Hepatocyte (in vitro differentiated cells): Measurements from ENCODE around the gene DAB2IP. TPM values are rescaled to one million over a fixed set of nuclear protein-coding genes. Genes with fewer than 3 reads are reported as not detected.

Experiments
- DNase-seq: peaks from one replicate; pipeline ENCODE4 v3.0.0-alpha.2; 2016; ENCODE audit warnings: low spot score
- H2AFZ ChIP-seq: fragments of 200-600 bp; sonication (generic); 2 replicates; pipeline ENCODE4 v1.6.0; 2016; ENCODE audit warnings: antibody characterized with exemption, mild to moderate bottlenecking
- H3K27ac ChIP-seq: fragments of 200-600 bp; sonication (generic); 2 replicates; pipeline ENCODE4 v1.5.1; 2016; ENCODE audit warnings: mild to moderate bottlenecking
- H3K27me3 ChIP-seq: fragments of 200-600 bp; sonication (generic); 2 replicates; pipeline ENCODE4 v1.6.1; 2016
- H3K36me3 ChIP-seq: fragments of 200-600 bp; sonication (generic); replicated peaks from 2 replicates; pipeline ENCODE4 v1.5.1; 2016; ENCODE audit warnings: low read depth; ENCODE audit not compliant: insufficient read depth
- H3K4me1 ChIP-seq: fragments of 200-600 bp; sonication (generic); 2 replicates; pipeline ENCODE4 v1.5.1; 2016; ENCODE audit warnings: mild to moderate bottlenecking, moderate library complexity; ENCODE audit not compliant: insufficient read depth
- H3K4me2 ChIP-seq: fragments of 200-600 bp; sonication (generic); 2 replicates; pipeline ENCODE4 v1.6.0; 2016
- H3K4me3 ChIP-seq: fragments of 200-600 bp; sonication (generic); 2 replicates; pipeline ENCODE4 v1.5.1; 2016; ENCODE audit warnings: mild to moderate bottlenecking
- H3K79me2 ChIP-seq: fragments of 200-600 bp; sonication (generic); 2 replicates; pipeline ENCODE4 v1.6.0; 2017; ENCODE audit warnings: mild to moderate bottlenecking
- H3K9me2 ChIP-seq: fragments of 200-600 bp; sonication (generic); replicated peaks from 2 replicates; pipeline ENCODE4 v1.6.0; 2017; ENCODE audit warnings: mild to moderate bottlenecking; ENCODE audit not compliant: insufficient read depth
- H3K9me3 ChIP-seq: fragments of 200-600 bp; sonication (generic); 2 replicates; pipeline ENCODE4 v1.5.1; 2016; ENCODE audit warnings: low read depth, mild to moderate bottlenecking
- H4K20me1 ChIP-seq: fragments of 200-600 bp; sonication (generic); 2 replicates; pipeline ENCODE4 v1.6.0; 2016; ENCODE audit warnings: mild to moderate bottlenecking; ENCODE audit not compliant: insufficient read depth, poor library complexity, severe bottlenecking
- EZH2 ChIP-seq: fragments of 200-600 bp; sonication (generic); IDR thresholded peaks from 2 replicates; pipeline ENCODE4 v1.6.1; 2016; ENCODE audit warnings: antibody characterized with exemption, mild to moderate bottlenecking, borderline replicate concordance
- EZH2phosphoT487 ChIP-seq: fragments of 200-600 bp; sonication (generic); IDR thresholded peaks from one replicate; pipeline ENCODE4 v1.6.1; 2018; ENCODE audit warnings: antibody characterized with exemption, mild to moderate bottlenecking, low read depth, moderate library complexity; ENCODE audit not compliant: unreplicated experiment, severe bottlenecking
- WGBS: methylation state at CpG from one replicate; pipeline ENCODE4 v1.1.6; 2016; ENCODE audit warnings: low lambda C conversion rate; ENCODE audit errors: missing lambda C conversion rate; 5-methylcytosine and 5-hydroxymethylcytosine counted together
- polyA plus RNA-seq: library from polyadenylated mRNA; unstranded; fragments of >200 nt; fragmentation: Nextera tagmentation; extraction: Ambion mirVana; gene quantifications from 2 replicates; pipeline ENCODE4 v1.2.1, GENCODE V29; 2016
- total RNA-seq: library from RNA; depleted of rRNA; stranded (reverse); fragments of >200 nt; gene quantifications from 2 replicates; pipeline ENCODE4 v1.2.3, GENCODE V29; 2014
- TF ChIP-seq, protein P1 (sequence below): fragments of 200-600 bp; sonication (generic); IDR thresholded peaks from 2 replicates; pipeline ENCODE4 v1.5.1; 2016; ENCODE audit warnings: antibody characterized with exemption, mild to moderate bottlenecking; ENCODE audit not compliant: poor library complexity

DAB2IP gene
- total and polyA plus RNA-seq, 2 experiments from 2014 or later: 11.6 to 31.0 TPM

DNA sequence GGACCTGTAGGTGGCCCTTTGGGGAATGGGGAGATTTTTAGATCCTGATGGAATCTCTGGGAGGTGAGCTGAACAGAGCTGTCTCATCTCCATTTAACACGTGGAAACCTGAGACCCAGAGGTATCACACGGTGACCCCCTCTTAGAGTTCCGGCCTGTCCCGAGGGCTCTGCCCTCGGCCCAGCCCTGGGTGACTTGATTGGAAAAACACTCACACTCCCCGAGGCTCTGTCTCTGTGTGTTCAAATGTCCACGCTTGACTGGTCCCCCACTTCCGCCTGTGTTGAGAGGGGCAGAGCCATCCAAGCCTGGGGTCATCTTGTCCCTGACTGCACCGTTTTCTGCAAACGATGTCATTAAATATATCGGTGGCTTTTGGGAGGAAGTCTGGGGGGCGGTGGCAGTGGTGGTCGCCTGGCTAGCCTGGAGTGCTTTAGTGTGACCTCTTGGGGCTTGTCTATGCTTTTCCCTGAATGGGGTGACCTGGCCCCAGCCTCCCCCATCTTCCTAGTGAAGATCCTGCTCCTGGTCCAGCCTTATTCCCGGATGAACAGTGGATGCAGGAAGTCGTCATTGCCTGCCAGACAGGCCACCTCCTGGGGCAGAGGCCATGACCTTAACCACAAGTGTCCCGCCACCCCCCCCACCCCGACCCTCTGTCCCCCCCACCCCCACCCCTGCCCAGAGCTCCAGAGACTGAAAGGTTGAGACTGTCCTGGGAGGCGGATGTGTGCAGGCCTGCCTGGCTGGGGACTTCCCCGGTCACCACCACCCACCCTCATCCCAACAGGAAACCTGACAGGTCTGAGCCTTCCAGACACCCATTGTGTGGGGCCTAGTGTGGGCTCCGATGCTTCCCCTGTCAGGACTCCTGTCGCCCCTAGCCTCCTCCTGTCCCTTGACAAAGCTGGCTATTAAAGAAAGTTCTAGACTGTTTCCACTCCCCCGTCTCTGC is 5.3 kb upstream of the DAB2IP start:
- Histone ChIP-seq H3K4me2 (no peak overlapping the region), H3K4me3 (no peak overlapping the region), H2AFZ (no peak overlapping the region), H3K9me2 (no peaks in the 10 kb centered on the region), H3K36me3 (no peaks in the 10 kb centered on the region), H3K27me3 (no peaks in the 10 kb centered on the region), H3K79me2 (no peaks in the 10 kb centered on the region), H3K4me1 (peaks cover 19% of the 10 kb centered on the region), H3K9me3 (no peaks in the 10 kb centered on the region), H3K27ac (no peak overlapping the region), H4K20me1 (no peaks in the 10 kb centered on the region)
- DNase-seq: no peak
- no peak for TF ChIP-seq EZH2
- no peak for TF ChIP-seq EZH2phosphoT487
- 78% methylated on average over 20 of the region's 22 CpGs for WGBS

DNA sequence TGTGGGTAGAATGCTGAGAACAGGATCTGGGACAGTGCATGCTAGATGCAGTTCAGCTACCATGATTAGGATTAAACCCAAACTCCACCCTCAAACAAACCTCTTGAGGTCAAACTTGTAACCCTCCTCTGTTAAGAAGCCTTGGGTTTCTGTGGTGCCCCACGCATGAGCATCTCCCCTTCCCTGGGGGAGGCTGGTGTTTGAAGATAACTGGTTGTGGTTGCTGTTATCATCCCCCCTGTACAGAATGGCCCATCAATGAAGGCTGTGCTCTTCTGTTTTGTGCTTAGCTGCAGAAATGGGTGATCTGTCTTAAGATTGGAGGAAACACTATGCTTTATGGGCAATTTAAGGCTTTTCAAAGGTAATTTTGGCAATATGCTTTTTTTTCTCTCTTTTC is 4.4 kb upstream of the DAB2IP start:
- WGBS: 78% methylated on average over 1 of the region's 1 CpG
- no peaks in the 10 kb centered on the region for H4K20me1 ChIP-seq
- TF ChIP-seq EZH2phosphoT487 (no peak), EZH2 (no peak)
- TF ChIP-seq, protein P1, sequence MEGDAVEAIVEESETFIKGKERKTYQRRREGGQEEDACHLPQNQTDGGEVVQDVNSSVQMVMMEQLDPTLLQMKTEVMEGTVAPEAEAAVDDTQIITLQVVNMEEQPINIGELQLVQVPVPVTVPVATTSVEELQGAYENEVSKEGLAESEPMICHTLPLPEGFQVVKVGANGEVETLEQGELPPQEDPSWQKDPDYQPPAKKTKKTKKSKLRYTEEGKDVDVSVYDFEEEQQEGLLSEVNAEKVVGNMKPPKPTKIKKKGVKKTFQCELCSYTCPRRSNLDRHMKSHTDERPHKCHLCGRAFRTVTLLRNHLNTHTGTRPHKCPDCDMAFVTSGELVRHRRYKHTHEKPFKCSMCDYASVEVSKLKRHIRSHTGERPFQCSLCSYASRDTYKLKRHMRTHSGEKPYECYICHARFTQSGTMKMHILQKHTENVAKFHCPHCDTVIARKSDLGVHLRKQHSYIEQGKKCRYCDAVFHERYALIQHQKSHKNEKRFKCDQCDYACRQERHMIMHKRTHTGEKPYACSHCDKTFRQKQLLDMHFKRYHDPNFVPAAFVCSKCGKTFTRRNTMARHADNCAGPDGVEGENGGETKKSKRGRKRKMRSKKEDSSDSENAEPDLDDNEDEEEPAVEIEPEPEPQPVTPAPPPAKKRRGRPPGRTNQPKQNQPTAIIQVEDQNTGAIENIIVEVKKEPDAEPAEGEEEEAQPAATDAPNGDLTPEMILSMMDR: no peak
- H3K9me3 ChIP-seq: no peaks in the 10 kb centered on the region
- DNase-seq: no peak
- no peaks in the 10 kb centered on the region for H3K9me2 ChIP-seq
- no peak overlapping the region for H3K4me3 ChIP-seq
- no peaks in the 10 kb centered on the region for H3K27me3 ChIP-seq
- H3K79me2 ChIP-seq: peaks cover 3% of the 10 kb centered on the region
- H3K4me1 ChIP-seq: peaks cover 19% of the 10 kb centered on the region
- H3K36me3 ChIP-seq: no peaks in the 10 kb centered on the region
- no peak overlapping the region for H2AFZ ChIP-seq
- H3K27ac ChIP-seq: no peak overlapping the region
- no peak overlapping the region for H3K4me2 ChIP-seq

DNA sequence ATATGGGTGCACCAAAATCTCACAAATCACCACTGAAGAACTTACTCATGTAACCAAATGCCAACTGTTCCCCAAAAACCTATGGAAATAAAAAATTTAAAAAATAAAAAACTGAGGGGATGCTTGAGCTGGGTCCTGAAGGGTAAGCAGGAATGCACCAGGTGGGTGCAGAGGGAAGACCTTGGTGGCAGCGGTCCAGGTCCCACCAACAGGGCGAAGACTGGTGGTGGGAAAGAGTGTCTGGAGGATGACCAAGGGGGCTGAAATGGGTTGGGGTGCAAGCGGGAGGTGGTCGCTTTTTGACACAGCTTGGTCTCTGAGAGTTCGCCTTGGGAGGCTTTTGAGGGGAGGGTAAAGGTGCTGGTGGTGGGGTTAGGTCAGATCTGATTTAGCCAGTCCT is 3.3 kb upstream of the DAB2IP start:
- peaks cover 14% of the 10 kb centered on the region for H3K79me2 ChIP-seq
- TF ChIP-seq, protein P1: no peak
- TF ChIP-seq EZH2phosphoT487: no peak
- no peak for TF ChIP-seq EZH2
- no peak overlapping the region for H2AFZ ChIP-seq
- H3K36me3 ChIP-seq: no peaks in the 10 kb centered on the region
- peaks cover 25% of the 10 kb centered on the region for H3K4me1 ChIP-seq
- H3K4me3 ChIP-seq: no peak overlapping the region
- H3K4me2 ChIP-seq: no peak overlapping the region
- H3K9me3 ChIP-seq: no peaks in the 10 kb centered on the region
- peaks cover 4% of the 10 kb centered on the region for H4K20me1 ChIP-seq
- WGBS: 100% methylated on average over 5 of the region's 5 CpGs
- no peak overlapping the region for H3K27ac ChIP-seq
- no peaks in the 10 kb centered on the region for H3K9me2 ChIP-seq
- no peaks in the 10 kb centered on the region for H3K27me3 ChIP-seq
- DNase-seq: no peak

DNA sequence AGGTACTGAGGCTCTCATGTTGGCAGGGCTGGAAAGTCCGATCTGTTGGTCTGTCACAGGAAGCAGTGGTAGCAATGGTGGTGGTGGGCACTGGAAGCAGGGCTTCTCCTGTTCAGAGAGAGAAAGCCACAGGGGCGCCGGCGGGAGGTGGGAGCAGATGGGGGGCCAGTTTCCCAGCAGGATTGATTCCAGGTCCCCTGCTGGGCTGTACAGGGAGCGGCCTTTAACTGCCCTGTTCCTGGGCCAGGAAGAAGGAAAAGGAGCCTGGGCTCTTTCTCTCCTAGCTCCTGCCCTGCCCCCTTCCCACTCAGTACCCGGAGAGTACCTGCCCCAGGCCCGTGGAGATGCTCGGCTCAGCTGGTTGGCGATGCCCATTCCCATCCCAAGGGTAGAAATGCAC is 2.6 kb upstream of the DAB2IP start:
- 83% methylated on average over 9 of the region's 9 CpGs for WGBS
- Histone ChIP-seq H4K20me1 (peaks cover 6% of the 10 kb centered on the region), H3K4me1 (peaks cover 27% of the 10 kb centered on the region), H3K27me3 (no peaks in the 10 kb centered on the region), H3K4me3 (no peak overlapping the region), H3K9me3 (no peaks in the 10 kb centered on the region), H3K4me2 (no peak overlapping the region), H3K79me2 (peaks cover 20% of the 10 kb centered on the region), H3K27ac (no peak overlapping the region), H2AFZ (no peak overlapping the region), H3K9me2 (no peaks in the 10 kb centered on the region), H3K36me3 (no peaks in the 10 kb centered on the region)
- TF ChIP-seq, protein P1: no peak
- TF ChIP-seq EZH2 (no peak), EZH2phosphoT487 (no peak)
- no peak for DNase-seq
